ENCODE measurements around the gene ATG7.
A peak's percentile ranks its signal among the peaks of the same experiment; 100 is the strongest.

ATG7 gene

DNA sequence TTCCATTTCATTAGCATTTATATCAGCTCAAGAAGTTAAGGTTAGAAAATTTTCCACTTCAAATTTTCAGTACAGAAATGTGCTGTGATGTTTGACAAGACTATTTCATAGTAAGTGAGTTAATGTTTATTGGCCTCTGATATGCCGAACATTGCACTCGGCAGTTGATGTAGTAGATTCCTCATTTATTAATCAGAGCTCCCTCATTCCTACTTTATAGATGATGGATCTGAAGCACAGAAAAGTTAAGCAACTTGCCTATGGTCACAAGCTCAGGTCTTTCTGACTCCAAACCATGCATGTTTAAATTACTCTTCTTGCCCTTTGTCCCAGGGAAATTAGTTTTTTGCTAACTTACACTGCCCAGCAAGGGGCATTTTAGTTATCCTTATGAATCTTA, 92.0 kb downstream of the ATG7 start:
- no peak for DNase-seq

DNA sequence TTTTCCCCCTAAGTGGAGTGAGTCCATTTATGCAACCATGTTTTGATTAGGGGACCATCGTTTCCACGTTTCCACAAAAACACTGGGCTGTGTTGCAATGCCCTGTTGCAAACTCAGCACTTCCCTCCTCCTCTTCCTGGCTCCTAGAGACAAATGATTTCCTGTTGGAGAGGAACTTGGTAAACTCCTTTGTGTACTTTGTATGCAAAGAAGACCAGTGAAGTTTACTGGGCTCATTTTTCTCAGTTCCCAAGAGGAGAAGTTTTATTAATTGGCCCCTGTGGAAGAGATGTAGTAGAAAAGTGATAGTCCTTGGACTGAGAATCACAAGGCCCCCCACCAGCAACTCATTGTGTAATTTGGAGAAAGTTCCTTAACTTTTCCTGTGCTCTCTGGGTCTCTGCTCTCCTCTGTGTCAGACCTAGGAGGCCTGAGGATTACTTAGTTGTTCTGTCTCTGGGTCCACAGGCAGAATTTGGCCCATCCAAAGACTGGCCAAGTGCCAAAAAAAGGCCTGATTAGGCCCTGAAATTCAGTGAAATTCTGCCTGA, 95.0 kb downstream of the ATG7 start:
- DNase-seq = no peak

DNA sequence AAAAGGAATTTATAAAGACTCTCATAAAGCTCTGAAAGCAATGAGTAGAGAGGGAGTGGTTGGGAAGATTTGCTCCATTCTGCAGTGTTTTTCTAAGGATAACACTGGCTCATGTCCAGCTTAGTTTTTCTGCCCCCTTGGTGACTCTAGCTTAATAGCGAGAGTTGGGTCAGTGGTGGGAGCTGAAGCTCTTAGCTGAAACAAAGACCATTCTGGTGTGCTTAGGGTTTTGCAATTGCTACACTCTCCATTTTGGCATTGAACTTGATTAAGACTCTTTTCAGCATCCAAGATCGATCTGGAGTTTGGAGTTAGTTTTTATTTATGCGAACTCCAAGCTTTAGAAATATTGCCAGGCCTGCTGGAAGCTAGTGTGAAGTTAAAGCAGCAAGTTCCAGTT, 98.0 kb downstream of the ATG7 start:
- DNase-seq = no peak

DNA sequence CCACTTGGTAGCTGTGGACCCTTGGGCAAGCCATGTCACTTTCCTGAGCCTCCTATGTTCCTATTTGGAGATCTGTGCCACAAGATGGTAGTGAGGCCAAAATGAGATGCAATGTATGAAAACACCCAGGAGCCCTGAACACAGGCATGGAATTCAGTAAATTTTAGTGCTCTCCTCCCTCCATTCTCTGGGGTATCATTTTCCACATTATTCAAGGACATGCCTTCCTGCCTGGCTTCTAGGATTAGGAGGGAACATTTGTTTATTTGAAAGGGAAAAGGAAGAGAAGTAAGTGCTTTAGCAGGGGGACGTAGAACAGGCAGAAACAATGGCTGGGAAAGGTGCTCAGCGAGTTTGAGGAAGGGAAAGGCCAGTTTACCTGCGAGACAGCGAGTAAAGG, 98.8 kb downstream of the ATG7 start:
- DNase-seq = peak; percentile 11

DNA sequence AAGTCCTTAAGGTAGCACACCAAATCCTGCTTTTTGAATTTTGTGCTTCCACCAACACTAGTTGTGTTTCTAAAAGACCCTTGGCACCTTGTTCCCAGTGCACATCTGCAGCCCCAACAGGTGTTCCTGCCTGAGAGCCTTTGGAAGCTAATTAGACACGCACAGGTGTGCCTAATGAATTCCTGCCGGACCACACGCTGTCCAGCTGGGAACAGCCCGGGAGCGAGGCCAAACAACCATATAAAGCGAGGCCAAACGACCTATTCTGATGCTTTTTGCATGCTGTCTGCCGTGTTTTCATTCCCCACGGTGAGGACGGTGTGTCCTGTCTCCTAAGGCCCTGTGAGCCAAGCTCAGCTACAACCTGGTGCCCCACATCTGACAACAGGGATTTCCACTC, 99.5 kb downstream of the ATG7 start:
- peak; percentile 86 for DNase-seq

DNA sequence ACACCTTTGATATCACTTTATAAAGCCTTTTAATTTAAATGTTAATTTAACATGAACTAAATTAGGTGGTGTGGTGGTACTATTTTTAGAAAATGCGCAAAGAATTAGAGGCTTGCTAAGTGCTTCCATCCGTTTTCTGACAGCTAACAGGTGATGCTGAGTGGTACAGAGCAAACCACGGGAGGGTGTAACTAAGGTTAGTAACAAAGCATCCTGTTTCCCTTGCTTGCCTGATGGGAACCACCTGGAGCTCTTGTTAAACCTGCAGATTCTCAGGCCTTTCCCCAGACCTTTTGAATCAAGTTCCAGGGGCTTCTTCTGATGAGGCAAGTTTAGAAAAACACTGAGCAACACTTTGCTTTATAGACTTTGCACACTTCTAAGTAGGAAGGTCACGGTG, 101.0 kb downstream of the ATG7 start:
- peak; percentile 68 for DNase-seq

DNA sequence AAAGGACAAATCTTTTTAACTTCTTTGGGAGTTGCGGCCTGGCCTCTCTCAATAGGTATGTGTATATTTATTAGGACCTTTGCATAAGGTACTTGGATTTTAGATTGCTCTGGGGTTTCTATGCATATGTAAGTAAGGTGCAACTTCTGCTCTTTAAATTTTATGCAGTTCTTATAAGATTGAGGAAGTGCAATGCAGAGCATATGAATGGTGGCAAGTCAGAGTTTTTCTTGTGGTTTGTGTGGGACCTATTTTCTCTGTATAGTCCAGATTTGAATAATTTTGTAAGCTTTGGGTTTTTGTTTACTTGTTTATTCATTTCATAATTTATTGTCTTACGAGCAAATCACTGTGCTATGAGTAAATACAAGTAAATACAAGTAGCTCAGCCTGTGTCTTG, 101.5 kb downstream of the ATG7 start:
- no peak for DNase-seq

DNA sequence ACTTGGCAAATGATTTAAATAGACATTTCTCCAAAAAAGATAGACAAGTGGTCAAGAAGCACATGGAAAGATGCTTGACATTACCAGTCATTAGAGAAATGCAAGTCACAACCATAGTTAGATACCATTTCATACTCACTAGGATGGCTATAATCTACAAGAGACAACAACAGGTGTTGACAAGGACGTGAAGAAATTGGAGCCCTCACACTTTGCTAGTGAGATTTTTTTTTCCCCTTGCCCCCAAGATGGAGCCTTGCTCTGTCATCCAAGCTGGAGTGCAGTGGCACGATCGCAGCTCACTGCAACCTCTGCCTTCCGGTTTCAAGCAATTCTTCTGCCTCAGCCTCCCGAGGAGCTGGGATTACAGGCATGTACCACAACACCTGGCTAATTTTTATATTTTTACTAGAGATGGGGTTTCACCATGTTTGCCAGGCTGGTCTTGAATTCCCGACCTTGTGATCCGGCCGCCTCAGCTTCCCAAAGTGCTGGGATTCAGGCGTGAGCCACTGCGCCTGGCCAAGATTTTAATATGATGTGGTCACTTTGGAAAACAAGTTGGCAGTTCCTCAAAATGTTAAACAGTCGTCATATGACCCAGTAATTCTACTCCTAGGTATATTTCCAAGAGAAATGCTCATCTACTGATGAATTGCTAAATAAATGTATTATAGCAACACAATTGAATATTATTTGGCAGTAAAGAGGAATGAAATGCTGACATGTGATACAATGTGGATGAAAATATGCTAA, 103.3 kb downstream of the ATG7 start:
- no peak for DNase-seq

DNA sequence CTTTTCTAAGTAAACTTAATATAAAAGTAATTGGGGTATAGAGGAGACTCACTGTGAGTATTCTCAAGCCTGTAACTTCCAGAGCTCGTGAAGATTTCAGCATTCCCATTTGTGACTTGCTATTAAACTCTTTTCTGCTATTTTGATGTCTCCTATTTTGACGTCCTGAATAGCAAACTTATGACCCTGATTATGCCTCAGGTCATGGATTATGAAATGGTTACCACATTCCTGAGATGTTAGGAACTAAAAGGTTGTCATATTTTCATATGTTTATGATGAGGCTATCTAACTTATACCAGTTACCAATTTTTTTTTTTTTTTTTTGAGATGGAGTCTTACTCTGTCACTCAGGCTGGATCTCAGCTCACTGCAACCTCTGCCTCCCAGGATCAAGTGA, 105.5 kb downstream of the ATG7 start:
- DNase-seq = no peak

DNA sequence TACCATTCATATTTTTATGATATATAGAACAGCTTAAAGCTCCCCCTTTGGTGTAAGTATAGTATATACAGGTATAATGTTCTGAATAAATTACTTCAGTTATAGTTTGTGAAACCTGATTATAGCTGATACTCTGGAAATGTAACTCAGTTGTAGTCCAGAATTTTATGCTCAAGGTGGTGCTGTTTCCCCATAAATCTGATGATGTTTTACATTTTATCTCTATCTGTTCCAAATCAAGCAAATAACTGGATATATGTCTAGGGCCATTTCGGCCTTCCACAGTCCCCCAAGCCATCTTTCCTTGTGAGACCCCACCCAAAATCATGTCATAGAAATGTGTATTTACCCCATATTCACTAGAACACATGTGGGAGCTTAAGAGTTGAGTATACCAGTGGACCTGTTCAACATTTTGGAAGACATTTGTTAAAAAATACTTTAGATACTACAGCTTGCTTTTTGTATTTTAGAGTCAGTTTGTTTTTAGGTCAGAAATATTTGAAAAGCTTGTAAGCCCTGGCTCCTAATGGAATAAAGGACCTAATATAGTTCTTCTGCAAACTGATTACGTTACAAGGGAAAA, 107.1 kb downstream of the ATG7 start:
- peak; percentile 59 for DNase-seq

DNA sequence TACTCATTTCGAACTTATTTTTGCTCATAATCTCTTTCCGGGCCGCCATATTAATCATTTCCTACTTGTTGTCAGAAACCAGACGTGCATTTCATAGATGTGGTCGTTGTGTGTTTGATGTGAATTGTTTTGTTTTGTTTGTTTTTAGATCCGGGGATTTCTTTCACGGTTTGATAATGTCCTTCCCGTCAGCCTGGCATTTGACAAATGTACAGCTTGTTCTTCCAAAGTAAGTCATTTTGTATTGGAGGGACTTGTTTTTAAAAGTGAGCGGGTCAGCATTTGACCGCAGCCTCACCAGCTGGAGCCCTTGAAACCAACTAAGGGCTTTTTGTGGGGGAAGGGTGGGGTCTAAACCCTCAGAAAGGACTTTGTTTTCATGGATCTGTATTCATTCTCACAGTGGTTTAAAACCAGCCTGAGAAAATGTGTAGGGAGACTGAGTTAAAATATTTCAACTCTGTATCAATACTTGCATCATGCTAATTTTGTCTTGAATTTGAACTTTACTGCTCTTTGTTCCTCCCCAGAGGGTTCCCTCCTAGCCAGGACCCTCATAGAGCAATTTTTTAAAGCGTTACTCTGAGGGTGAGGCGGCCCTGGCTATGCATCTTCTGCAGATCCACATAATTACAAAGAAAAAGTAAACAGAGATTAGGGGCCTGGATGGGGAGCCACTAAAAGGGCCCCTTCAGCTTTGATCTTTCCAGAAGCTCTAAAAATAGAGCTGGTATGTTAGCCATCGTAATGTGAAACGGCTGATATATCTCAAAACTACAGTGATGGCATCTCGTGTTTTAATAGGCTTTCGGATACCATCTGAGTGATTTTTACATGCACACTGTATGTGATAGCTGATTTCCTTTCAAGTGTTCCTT, 107.9 kb downstream of the ATG7 start:
- DNase-seq = peak; percentile 40

DNA sequence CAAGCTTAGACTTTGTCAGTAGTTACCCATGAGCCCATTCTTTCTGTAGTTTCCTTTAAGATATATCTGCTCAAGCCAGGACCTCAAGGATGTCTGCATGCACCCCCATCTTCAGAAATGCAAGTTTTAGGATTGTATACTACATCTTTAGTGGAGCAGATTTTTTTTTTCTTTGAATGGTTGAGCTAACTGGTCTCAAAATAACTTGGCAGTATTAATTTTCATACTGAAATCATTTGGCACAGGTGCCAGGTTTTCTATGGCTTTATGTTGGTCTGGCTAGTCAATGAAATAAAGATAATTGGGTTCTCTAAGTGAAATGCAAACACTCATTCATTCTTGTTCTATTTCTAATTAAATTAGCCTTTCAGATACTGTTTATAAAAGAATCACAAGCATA, 108.9 kb downstream of the ATG7 start:
- peak; percentile 89 for DNase-seq

DNA sequence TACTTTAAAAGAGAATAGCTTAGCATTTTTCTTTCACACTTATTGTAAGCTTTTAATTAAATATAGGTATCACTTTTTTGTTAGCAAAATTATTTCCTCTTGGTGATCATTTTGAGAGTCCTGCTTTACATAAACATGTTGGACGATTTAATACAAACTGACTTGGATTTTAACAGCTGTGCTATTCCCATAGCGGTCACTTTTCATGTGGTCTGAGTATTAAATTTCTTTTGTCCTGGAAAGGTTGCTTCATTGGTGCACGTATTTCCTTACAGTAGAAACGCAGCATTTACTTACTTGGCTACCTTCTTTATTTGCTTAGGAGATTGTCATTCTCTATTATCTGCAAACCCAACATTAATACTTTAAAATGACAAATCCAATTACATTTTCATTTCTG, 109.4 kb downstream of the ATG7 start:
- peak; percentile 90 for DNase-seq

DNA sequence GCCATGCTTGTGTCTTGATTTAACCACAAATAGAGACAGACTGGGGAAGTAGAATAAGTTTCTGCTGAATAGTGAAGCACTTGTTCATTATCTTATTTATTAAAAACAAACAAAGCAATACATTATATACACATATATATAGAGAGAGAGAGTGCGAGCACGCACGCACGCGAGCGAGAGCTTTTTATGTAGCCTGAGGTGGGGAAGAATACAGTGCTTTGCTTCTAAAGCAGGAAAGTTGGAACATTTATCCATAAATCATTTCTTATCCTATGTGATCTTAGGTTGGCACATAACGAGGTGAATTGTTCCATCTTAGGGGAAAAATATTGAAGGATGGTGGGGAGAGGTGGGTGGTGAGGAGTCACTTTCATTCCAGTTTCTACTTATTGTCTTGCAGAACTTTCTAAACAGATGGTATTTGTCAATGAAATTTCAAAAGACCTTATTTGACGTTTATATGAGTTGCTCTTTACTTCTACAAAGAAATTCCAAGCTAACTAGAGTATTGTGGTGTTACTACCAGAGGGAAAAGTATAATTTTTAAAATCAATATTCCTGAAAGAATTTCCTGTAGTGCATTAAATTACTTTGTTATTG, 110.0 kb downstream of the ATG7 start:
- peak; percentile 16 for DNase-seq

DNA sequence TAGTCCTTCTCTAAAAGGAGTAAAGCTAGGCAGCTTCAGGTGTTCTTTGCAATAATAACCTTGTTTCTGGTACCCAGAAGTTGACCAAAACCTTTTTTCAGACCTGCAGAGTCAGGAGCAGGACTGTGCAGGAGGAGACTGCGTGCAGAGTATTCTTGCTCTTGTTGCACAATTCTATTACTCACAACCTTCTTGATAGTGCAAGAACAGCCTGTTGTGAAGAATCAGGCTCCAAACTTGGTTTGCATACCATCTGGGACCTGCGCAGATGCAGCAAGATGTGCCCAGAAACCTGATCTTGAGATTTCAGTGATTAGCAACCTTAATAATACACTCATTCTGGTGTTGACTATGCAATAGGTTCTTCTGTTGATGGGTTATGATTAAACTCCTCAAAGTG, 111.9 kb downstream of the ATG7 start:
- DNase-seq = peak; percentile 50

DNA sequence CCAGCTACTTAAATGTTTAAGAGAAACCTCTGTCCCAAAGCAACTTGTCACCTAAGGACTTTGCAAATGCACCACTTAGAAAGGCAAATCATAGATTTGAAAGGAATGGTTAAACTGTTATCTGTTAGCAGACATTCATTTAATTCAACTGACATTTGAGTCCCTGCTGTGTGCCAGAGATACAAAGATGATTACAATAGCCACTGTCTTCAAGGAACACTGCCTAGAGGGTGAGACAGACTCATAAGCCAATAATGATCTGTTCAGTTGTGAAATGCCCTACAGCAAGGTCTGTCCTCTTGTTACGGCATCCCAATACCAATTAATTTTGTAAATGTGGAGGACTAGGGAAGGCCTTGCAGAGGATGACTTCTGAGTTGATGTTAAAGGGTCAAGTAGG, 113.1 kb downstream of the ATG7 start:
- DNase-seq = no peak

DNA sequence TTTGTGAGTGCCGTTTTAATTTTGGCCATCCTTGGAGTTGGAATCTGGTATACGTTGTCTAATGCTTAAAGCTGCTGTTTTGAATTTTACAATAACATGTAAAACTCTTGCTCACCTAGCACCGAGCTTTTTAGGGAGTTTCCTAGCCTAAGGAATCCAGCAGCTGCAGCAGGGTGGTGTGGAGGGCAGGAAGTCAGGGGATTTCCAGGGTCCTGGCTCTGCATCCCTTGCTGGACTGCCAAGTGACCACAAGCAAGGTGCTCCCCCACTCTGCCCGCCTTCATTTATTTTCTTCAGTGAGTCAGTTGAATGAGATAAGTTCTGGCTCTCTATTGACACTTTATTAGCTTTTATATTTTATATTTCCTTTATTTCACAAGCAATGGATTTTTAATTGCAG, 113.7 kb downstream of the ATG7 start:
- no peak for DNase-seq

DNA sequence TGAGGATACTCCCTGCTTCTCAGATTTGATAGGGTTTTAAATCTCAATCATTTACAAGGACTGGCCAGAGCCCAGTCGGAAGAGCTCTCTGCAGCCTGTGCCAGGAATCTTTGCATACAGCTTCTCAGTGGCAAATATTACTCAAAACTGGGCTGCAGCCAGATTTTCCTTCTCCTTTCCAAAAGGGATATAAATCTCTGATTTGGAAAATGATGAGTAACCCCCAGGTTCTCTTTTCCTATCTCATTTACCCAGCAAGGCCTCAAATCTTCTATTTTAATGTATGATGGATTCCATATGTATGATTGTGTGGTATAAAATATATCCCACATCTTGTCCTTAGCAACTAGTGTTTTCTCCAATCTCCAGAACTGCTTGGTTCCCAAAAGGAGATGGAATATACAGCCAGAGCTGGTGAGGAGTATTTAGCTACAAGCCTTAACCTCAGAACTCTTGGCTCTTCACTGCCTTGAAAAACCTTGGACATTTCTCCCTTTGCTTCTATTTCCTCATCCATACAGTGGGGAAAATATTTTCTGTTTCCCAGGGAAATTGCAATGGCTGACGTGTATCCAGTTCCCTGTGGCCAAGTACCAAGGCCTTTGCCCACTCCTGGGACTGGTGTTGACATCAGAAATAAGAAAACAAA, 114.4 kb downstream of the ATG7 start:
- DNase-seq = no peak

DNA sequence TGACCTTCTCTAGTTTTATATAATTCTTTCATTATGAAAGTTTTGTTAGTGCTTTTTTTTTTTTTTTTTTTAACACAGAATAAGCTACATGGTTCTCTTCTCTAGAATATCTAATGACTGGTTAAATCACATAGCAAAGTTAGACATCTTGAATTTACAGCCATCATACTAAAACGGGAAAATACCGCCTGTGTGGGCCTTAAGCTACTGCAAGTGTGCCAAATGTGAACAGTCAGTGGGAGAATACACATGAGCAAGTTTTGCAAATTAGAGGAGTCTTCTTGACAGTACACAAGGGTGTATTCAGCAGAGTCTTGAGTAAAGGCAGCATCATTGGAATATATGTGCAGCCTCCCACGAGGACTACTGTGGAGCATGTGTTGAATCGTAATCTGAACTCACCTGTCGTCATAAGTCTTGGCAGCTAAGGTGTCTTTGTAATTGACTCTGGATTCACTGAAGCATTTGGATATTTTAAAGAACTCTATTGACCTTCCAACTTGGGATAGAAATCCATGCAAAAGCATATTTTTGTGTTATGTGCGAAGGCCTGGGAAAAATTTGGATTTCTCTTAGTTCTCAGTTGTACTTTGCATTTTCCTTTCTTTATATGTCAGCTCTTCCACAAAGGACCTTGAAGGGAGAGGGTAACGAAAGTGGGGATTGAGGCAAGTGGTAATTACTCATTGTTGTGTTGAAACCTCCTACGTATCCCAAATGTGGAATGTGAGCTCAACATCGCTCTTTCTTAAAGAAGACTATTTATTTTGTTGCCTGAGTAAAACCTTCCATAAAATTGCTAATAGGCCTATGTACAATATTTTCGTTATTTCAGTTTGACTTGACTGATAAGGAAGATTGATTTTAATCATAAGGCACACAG, 117.4 kb downstream of the ATG7 start:
- peak; percentile 3 for DNase-seq

DNA sequence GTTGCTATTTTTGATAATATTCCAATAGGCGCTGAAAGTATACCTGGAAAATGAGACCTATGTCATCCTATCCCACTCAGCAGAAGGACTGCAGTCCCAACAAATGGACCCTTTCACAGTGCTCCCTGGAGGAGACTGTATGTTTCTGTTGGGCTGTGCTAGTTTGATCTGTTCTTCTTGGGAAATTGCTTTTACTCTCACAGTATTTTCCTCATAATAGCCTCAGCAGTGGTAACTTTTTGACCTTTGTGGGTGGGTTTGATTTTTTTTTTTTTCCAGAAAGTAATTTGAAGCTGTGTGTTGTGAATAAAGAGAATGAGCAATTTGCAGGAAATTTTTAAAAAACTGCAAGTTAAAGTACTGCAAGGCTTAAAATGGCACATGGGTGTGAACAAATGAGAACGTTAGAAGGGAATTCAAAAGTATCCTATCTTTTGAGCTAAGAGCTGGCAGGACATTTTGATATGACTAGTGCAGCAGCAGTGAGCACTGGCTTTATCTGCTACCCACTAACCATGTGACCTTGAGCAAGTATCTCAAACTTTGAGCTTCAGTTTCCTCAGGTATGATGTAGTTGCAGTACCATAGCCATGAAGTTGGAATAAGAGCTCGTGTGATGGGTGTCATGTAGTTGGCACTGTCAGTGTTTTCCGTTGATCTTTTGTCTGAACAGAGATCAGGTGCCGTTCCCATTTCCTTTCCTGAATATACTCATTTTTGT, 118.4 kb downstream of the ATG7 start:
- DNase-seq = no peak
